H1 (cell line): ENCODE results near the gene SLC6A19. TPM values are rescaled to one million over a fixed set of nuclear protein-coding genes. Genes with fewer than 3 reads are reported as not detected.

Experiments
- BACH1 ChIP-seq: IDR thresholded peaks from 2 replicates; pipeline ENCODE4 v1.6.1; 2012; ENCODE audit warnings: low read length, improper control_type of control experiment
- polyA plus RNA-seq, 7 experiments: library from polyadenylated mRNA; depleted of rRNA in 3 of 7; stranded (reverse) in 5 of 7; unstranded in 2 of 7; fragments of >200 nt in 5 of 7; fragments of 200-250 nt in 2 of 7; gene quantifications; 1 replicate in 5 of 7; 2 replicates in 1 of 7; 4 replicates in 1 of 7; pipeline versions ENCODE4 v1.2.1 to v1.2.3, GENCODE V29; 2011 to 2013; ENCODE audit warnings: missing spikeins in 2 of 7, mixed read lengths in 2 of 7
- total RNA-seq: library from RNA; stranded (reverse); fragmentation: NEBNext Ultra II Directional; extraction: Animal tissue kit (Norgen Biotek cat#: 25700); gene quantifications from 2 replicates; pipeline ENCODE4 v1.2.1, GENCODE V29; 2021

SLC6A19 gene
- total and polyA plus RNA-seq, 2 of the 8 experiments (the other 6 are each of a cell fraction or from before 2014, with no cell fraction given), result 0.02 TPM; not detected in 1

GRCh38 chr5:1172670-1173404 is 28.6 kb upstream of the SLC6A19 start (continued):
- TF ChIP-seq BACH1, result no peak
